HG02678 (cell line): ENCODE data around the gene PEX11G.

Experiments used
- ATAC-seq: cut with Tn5 transposase; IDR thresholded peaks from one replicate; pipeline ENCODE4 v1.9.1; 2021; ENCODE audit warnings: mild to moderate bottlenecking, moderate library complexity; ENCODE audit not compliant: unreplicated experiment

Gene PEX11G

DNA sequence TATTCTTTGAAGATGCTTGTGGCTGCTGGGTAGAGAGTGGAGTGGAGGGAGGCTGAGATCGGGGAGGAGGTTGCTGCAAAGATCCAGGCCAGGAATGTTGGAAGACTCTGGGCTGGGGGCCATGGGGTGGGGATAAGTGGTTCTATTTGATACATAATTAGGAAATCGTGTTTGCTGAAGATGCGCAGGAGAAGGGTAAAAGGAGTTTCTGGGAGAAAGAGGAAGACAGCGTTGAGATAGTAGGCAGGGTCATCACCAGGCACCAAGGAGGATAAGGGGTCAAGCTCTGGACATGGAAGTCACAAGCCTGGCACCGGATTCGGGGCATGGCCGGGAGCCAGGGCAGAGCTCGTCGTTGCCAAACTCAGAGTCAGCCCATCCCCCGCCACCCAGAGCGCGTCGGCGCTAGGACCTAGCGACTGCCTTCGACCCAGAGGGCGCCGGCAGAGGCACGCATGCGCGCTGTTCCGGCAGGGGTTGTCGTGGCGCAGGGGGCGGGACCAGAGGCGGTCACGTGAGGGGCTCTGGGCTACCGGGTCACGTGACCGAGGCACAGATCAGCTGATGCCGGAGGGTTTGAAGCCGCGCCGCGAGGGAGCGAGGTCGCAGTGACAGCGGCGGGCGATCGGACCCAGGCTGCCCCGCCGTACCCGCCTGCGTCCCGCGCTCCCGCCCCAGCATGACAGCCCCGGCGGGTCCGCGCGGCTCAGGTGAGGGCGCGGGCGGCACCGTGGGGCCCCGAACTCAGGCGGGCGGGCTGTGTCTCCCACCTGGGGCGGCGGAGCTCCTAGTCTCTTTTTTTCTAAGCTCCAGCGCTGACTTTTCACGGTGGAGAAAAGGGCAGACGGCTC is 33.5 kb upstream of the PEX11G start, which contains the start of gene MCOLN1:
Gene MCOLN1, plus strand, starts transcription at position 553 of the 851 bp plus-strand sequence. Its CDS starts 127 bp downstream, at position 680.
- peak; percentile 90 for ATAC-seq

- no peak for ATAC-seq
Measured at GRCh38 chr19:7521551-7522071, 32.8 kb upstream of the PEX11G start.

GRCh38 chr19:7520131-7521051 is 31.6 kb upstream of the PEX11G start:
- no peak for ATAC-seq

DNA sequence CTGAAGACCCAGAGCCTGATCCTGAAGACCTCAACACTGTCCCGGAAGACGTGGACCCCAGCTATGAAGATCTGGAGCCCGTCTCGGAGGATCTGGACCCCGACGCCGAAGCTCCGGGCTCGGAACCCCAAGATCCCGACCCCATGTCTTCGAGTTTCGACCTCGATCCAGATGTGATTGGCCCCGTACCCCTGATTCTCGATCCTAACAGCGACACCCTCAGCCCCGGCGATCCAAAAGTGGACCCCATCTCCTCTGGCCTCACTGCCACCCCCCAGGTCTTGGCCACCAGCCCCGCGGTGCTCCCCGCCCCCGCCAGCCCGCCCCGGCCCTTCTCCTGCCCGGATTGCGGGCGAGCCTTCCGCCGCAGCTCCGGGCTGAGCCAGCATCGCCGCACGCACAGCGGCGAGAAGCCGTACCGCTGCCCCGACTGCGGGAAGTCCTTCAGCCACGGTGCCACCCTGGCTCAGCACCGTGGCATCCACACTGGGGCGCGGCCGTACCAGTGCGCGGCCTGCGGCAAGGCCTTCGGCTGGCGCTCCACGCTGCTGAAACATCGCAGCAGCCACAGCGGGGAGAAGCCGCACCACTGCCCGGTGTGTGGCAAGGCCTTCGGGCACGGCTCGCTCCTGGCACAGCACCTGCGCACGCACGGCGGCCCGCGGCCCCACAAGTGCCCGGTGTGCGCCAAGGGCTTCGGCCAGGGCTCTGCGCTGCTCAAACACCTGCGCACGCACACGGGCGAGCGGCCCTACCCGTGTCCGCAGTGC is 30.7 kb upstream of the PEX11G start:
- ATAC-seq: no peak

- no peak for ATAC-seq
Measured at GRCh38 chr19:7516878-7517277, 28.0 kb upstream of the PEX11G start.

DNA sequence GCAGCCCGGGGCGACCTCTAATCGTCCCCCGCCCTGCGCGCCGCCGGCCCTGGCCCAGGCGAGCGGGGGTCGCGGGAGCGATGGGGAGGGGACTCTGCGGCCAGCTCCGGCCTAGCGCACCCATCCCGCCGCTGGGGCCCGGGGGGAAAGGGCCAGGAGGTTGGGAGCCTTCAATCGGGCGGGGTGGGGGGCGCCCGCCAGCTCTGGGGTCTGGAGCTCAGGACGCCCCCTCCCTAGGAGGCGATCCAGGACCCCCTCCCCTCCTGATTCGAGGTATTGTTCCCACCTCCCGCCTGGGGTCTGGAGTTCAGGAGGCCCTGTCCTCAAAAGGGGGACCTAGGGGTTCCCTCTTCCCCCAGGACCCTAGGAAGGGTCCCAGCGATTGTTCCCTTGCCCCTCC is 27.5 kb upstream of the PEX11G start:
- ATAC-seq: no peak

GRCh38 chr19:7515645-7516151 is 26.9 kb upstream of the PEX11G start, which contains the start of gene ZNF358:
TSS of gene ZNF358 (plus strand) at chr19:7516103. CDS start at chr19:7519243, 3,140 bp downstream.
- no peak for ATAC-seq

- ATAC-seq: no peak
Measured at GRCh38 chr19:7515110-7515644, 26.3 kb upstream of the PEX11G start.

DNA sequence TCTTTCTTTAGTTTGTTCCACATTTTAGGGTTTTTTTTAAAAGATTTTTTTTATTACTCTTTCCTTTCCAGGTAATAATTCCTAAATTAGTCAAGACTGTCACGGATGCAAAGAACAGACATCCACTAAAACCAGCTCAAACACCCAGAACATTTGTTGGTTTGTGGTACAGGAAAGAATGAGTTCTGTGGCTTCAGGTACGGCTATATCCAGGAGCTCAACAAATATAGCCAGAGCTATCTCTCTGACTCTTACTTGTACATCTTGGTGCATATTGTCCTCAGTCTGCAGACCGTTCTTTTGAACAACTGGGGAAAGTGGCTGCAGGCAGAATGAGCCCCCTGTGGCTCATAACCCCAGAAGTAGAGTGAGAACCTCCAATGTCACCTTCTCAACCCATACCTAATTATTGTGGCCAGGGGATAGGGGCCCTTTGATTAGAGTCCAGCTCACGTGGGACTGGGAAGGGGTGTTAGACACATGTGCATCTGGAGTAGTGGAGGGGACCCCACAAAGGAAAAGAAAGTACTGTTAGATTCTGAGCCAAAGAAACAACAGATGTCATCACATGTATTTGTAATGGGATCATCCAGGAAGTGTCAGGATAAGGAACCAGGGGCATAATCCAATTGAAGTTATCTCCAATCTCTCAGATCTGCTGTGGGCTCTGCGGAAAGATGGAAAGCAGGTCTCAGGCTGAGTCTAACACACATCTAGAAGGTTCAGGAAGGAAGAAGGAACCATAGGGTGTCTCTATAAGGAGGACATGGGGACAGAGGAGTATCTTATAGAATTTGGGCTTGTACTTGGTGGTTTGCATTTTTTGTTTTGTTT is 25.2 kb upstream of the PEX11G start:
- no peak for ATAC-seq

- no peak for ATAC-seq
Measured at GRCh38 chr19:7512400-7512851, 23.6 kb upstream of the PEX11G start.

DNA sequence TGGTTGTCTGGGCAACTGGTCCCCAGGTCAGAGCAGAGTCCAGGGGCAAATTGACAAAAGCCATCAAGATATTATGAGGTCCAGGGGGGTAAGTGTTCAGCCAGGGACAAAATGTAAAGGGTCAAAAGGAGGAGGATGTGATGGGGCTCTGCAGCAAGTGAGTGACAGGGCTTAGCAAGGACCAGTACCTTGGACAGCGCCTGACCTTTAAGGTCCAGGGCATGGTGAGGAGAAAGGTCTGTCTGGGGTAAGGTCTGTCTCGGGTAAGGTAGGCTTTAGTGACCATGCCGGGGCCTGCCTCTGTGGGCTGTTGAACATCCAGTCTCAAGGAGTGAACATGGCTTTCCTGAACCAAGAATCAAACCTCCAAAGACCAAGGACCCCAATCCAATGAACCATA is 20.8 kb upstream of the PEX11G start:
- no peak for ATAC-seq

DNA sequence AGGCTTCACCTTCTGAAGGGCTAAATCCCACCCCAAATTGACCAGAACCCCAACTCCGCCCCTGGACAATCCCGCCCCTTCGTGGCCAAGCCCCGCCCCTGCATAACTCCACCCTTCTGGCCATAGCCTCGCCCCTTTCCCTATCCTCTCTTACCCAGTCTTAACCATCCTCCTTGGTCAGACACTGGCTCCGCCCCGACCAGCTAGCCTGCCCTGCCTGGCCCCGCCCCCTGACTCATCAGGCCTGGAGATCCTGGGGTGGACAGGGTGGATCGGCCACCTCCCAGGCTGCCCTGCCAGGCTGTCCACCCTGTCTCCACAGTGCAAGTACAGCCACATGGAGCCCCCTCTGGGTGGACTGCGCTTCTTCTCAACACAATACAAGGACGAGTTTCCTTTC is 19.0 kb upstream of the PEX11G start:
- ATAC-seq: no peak

DNA sequence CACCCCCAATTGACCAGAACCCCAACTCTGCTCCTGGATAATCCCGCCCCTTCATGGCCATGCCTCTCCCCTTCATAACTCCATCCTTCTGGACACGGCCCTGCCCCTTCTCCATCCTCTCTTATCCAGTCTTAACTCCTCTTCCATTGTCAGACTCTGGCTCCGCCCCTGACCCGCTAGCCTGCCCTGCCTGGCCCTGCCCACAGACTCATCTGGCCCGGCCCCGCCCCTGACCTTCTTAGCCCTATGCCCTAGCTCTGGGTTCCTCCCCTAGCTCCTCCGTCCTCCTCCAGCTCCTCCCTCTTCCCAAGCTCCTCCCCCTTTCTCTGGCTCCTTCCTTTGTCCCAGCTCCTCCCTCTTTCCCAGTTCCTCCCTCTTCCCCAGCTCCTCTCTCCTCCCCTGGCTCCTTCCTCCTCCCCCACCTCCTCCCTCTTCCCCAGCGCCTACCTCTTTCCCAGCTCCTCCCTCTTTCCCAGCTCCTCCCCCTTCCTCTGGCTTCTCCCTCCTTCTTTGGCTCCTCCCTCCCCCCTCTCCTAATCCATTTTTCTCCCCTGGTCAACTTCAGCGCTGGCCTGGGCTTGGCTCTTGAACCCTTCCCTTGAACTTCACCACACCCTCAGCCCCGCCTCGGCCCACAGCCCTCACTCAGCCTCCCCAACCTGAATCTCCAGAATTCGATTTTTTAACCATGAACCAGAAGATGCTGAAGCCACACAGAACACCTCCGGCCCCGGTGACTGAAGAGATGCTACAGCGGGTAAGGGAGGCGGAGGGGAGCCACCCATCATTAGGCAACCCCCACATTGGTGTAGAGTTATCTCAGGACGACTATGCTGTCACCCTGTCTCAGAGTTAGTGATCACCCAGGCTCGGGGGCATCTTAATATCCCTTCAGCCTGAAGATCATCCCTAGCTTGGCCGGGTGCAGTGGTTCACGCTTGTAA is 17.8 kb upstream of the PEX11G start:
- ATAC-seq: no peak

DNA sequence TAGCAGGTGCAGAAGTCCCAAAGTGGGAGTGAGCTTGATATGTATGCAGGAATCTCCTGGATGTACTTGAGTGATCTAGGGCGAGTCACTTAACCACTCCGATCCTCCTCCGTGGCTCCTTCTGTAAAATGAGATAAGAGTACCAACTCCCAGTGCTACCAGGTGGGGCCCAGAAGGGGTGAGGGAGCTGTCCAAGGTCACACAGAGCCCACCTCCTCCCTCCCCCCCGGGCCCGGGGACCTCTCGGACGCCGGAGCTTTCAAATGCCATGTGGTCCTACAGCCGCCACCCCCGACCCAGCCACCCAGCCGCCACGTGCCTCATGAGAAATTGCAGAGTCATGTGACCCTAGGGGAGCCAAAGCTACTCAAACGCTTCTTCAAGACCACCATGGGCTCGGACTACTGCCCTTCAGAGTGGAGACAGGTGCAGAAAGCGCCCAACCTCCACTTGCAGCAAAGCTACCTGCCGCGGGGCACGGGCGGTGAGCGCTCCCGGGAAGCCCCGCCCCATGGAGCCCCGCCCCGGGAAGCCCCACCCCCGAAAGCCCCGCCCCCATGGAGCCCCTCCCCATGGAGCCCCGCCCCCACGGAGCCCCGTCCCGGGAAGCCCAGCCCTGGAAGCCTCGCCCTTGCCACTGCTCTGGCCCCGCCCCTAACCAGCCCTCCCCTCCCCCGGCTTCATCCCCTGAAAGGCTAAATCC is 17.0 kb upstream of the PEX11G start:
- ATAC-seq: no peak

GRCh38 chr19:7505288-7505681 is 16.4 kb upstream of the PEX11G start:
- ATAC-seq: no peak

- ATAC-seq: no peak
Measured at GRCh38 chr19:7504684-7505083, 15.8 kb upstream of the PEX11G start.

- ATAC-seq: no peak
Measured at GRCh38 chr19:7502552-7502951, 13.7 kb upstream of the PEX11G start.
